ENCODE results near the gene ZNF550. TPM values are rescaled to one million over a fixed set of nuclear protein-coding genes. Genes with fewer than 3 reads are reported as not detected.

The ZNF550 gene
- total and polyA plus RNA-seq, 2 of the 13 experiments (the other 11 are each of a cell fraction or from before 2014, with no cell fraction given), result 8.6 to 9.1 TPM

DNA sequence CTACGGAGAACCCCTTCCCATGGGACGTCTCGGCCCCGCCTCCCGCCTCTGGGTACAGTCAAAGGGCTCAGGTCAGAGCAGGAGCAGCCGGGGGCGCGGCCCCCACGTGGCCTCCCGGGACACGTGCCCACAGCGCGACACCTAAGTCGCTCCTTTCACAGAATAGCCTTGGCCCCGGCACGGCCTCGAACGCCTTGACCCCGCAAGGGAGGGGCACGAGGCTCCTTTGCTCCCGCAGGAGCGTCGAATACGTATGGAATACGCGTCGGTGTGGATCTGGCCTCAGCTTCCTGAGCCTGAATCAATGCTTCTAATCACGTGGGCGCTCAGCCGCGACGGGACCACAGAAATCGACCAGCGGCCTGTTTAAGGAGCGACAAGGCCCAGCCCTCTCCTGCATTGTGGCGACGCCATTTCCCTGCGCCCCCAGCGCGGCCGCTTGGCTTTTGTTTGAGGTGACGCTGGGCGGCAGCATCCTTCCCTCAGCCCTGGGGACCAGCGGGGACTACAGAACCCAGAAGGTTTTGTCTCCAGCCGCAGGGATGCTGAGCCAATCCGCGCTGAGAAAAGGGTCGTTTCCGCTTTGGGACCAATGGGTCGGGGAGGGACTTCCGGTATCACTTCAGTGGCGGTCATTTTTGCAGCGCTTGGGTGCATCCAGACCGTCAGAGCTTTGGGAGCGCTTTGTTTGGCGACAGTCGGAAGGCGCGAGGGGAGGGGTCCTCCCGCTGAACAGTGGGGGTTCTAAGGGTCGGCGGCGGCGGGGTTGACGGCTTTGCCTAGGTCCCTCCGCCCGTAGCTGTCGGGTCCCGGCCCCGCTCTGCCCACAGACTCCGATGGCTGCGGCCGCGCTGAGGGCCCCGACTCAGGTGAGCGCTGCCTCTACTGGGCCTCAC, 24.1 kb upstream of the ZNF550 start, which contains the start of gene ZIK1 (continued):
- TF ChIP-seq, protein P1, sequence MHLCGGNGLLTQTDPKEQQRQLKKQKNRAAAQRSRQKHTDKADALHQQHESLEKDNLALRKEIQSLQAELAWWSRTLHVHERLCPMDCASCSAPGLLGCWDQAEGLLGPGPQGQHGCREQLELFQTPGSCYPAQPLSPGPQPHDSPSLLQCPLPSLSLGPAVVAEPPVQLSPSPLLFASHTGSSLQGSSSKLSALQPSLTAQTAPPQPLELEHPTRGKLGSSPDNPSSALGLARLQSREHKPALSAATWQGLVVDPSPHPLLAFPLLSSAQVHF (CRISPR knock-in tag; IDR thresholded peaks at IDR 0.05), result no peak
- TF ChIP-seq GATAD1 (CRISPR knock-in tag; IDR thresholded peaks at IDR 0.05) (peak; percentile 83), ZFY (CRISPR knock-in tag; IDR thresholded peaks at IDR 0.05) (peak; percentile 62; the same call in 1 of the 2 replicates), KAT8 (CRISPR knock-in tag; IDR thresholded peaks at IDR 0.05) (peak; percentile 54; the same call in 1 of the 2 replicates), SRSF1 (optimal IDR thresholded peaks at IDR 0.05; ENCODE audit: low read depth, low read length) (peak; percentile 44), CBFB (CRISPR knock-in tag; IDR thresholded peaks at IDR 0.05) (0 out of 2 replicates have a peak, but pooled peaks have one; percentile 44), ZNF761 (CRISPR knock-in tag; conservative IDR thresholded peaks at IDR 0.05) (no peak), ZNF354B (CRISPR knock-in tag; IDR thresholded peaks at IDR 0.05) (no peak), CTCF (CRISPR knock-in tag; IDR thresholded peaks at IDR 0.05) (peak; percentile 46), JUN (CRISPR knock-in tag; IDR thresholded peaks at IDR 0.05) (no peak), ZNF441 (CRISPR knock-in tag; IDR thresholded peaks at IDR 0.05; ENCODE audit: borderline replicate concordance) (no peak), ELK4 (CRISPR knock-in tag; IDR thresholded peaks at IDR 0.05; ENCODE audit: borderline replicate concordance) (no peak), ZBTB38 (CRISPR knock-in tag; IDR thresholded peaks at IDR 0.05) (peak; percentile 65; the same call in 1 of the 2 replicates), ZNF546 (CRISPR knock-in tag; conservative IDR thresholded peaks at IDR 0.05) (no peak), STAT5B (CRISPR knock-in tag; IDR thresholded peaks at IDR 0.05) (no peak), SOX5 (CRISPR knock-in tag; IDR thresholded peaks at IDR 0.05; ENCODE audit: borderline replicate concordance) (no peak), ZNF775 (CRISPR knock-in tag; IDR thresholded peaks at IDR 0.05; ENCODE audit: borderline replicate concordance) (no peak), PHF21A (CRISPR knock-in tag; IDR thresholded peaks at IDR 0.05) (no peak)
- TF ChIP-seq, protein P2, sequence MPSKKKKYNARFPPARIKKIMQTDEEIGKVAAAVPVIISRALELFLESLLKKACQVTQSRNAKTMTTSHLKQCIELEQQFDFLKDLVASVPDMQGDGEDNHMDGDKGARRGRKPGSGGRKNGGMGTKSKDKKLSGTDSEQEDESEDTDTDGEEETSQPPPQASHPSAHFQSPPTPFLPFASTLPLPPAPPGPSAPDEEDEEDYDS (CRISPR knock-in tag; IDR thresholded peaks at IDR 0.05), result 0 out of 2 replicates have a peak, but pooled peaks have one; percentile 21
- TF ChIP-seq, protein P3, sequence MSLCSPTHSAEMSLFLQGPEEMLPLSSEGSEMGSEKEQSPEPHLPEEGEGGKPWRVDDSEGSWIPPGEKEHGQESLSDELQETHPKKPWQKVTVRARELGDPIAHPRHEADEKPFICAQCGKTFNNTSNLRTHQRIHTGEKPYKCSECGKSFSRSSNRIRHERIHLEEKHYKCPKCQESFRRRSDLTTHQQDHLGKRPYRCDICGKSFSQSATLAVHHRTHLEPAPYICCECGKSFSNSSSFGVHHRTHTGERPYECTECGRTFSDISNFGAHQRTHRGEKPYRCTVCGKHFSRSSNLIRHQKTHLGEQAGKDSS (CRISPR knock-in tag; IDR thresholded peaks at IDR 0.05; ENCODE audit: borderline replicate concordance, low read depth), result no peak

Measured in HepG2 (cell line).